Stimulated activated CD4-positive, alpha-beta T cell treated with anti-CD3 and anti-CD28 coated beads, Interleukin-1b, Interleukin-23, amount 100 ng/mL, for 48 hours (primary cell): ENCODE measurements around the gene DDX25.
A peak's percentile ranks its signal among the peaks of the same experiment; 100 is the strongest.
"Not testable (repeated sequence)": the region's sequence is repeated elsewhere in the genome, so short reads cannot be mapped to it uniquely, and the experiment has no call there.

Experiments
- DNase-seq: peaks from one replicate; pipeline ENCODE4 v3.0.0-alpha.2; 2020

The DDX25 gene

DNA sequence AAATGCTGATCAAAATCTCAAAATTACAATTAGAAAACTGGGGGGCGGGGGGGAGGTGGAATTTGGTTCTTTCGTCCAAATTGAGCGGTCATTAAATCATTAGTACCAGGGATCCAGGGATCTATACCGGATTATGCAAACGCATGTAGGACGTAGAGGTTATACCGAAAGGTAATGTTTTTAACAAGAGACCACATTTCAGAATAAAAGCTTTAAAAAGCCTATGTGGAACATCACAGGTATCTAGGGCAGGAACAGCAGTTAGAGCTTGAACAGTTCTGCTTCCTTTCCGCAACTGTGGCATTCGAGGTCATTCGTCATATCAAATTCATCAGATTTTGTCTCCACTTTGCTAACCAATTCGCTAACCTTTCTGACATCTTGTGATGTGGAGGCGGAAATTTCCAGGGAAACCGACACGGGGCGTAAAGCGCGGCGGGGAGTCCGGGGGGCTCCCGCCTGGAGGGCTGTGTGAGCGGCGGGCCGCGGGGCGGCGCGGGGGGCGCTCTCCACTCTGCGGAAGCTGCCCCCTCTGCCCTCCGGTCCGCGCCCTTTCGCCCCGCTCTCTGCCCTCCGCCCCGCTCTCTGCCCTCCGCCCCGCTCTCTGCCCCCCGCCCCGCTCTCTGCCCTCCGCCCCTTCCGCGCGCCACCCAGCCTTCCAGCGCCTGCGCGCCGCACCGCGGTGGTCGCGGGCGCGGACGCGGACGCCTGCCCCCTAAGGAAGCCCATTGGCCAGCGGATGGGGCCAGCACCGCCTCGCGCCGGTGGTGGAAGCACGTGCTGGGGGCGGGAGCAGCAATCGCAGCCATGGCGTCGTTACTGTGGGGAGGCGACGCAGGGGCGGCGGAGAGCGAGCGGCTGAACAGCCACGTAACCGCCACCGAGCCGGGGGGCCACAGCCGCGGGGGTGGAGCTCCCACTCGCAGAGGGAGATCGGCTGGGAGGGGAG is at the start of gene DDX25:
Gene DDX25 (plus strand): TSS at position 798 of the 949 bp plus-strand sequence. CDS start 10 bp downstream, at position 808.
- DNase-seq = no peak

- not testable (repeated sequence) for DNase-seq
These were observed 46.6 kb upstream of the DDX25 start for GRCh38 chr11:125857670-125858069.

GRCh38 chr11:125862786-125863185 is 41.5 kb upstream of the DDX25 start:
- not testable (repeated sequence) for DNase-seq

DNA sequence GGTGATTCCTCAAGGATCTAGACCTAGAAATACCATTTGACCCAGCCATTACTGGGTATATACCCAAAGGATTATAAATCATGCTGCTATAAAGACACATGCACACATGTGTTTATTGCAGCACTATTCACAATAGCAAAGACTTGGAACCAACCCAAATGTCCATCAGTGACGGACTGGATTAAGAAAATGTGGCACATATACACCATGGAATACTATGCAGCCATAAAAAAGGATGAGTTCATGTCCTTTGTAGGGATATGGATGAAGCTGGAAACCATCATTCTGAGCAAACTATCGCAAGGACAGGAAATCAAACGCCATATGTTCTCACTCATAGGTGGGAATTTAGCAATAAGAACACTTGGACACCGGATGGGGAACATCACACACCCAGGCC is 39.0 kb upstream of the DDX25 start:
- not testable (repeated sequence) for DNase-seq

DNA sequence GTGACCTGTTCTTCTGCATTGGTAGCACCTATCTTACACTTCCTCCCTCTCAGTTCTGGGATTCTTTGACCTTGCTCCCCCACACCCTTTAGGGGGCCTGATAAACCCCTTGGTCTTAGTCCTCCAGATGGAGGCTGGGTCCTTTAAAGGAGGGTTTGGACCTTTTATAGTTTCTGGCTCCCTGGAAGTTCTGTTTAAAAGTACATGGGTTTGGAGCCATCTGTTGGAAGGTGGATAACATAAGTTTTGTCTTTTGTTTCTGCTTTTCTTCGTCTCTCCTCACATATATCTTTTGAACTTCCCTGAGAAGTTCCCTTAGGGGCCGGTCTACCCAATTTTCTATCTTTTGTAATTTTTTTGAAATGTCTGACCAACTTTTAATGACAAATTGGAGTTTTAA is 34.8 kb upstream of the DDX25 start:
- DNase-seq = no peak

DNA sequence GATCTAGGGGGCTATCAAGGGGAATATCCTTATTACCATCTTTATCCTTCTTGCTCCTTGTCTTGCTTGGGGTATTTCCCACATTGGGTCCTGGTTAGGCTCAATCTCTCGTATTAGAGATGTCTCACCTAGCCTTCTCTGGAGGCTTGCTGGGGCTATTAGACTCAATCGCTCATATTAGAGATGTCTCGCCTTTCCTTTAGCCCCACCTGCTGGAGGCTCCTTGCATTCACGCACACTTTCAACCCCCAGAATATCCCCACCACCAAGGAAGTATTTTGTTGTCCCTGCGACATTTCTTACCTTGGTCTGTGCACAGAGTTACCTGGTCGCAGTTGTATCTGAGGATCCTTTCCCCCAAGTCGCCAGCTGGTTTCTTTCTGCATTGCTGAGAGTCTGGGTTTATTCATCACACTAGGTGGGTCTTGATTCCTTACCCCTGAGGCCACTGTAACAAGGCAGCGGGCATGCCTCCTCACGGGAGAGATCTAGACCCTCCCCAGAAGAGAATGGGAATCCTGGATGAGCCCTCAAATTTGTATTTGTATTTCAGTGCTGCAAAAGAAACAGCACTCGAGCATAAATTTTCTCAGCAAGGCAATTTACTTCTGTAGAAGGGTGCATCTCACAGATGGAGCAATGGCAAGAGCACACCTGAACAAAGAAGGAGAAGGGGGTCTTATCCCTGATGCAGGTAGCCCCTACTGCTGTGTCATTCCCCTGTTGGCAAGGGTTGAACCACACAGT is 32.7 kb upstream of the DDX25 start:
- peak; percentile 20 for DNase-seq

DNA sequence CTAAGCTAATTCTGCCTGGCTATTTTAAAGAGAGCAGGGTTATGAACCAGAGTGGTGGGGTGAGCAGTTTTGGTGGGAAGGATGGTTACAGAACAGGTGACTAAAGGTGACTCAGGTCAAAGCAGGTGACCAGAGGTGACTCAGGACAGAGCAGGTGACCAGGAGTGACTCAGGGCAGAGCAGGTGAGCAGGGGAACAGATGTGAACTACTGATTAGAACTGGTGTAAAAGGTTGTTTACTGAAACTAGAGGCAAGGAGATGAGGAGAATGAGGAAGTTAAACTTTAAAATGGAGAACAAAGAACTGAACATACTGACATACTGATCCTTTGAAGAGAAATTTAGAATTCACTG is 32.2 kb upstream of the DDX25 start:
- no peak for DNase-seq

DNA sequence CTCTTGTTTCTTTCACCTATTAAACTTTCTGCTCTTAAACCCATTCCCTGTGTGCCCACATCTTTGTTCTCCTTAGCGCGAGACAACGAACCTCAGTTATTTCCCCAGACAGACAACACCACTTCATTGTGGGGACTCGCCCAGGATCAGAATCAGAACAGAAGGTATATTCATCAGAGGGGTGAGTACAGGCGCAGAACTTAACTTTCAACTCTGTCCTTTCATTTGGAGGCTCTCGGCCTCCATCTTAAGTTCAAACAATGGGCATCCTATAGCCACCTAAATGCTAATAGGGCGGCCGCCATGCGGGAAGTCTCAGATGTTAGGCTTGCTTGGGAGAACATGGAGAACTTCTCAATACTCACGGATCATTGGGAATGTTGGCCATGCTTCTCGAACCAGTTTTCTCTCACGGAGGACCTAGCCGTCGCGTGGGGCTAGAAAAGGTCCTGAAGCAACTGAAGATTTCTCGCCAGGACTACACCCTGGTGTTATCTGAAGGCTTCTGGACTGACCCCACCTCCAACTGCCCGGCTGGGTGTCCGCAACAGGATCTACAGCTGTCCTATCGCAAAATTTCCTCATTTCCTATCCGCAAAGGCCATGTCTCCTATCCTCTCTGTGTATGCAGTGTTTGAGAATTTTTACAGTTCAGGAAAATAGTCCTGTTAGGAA is 30.3 kb upstream of the DDX25 start:
- no peak for DNase-seq

DNA sequence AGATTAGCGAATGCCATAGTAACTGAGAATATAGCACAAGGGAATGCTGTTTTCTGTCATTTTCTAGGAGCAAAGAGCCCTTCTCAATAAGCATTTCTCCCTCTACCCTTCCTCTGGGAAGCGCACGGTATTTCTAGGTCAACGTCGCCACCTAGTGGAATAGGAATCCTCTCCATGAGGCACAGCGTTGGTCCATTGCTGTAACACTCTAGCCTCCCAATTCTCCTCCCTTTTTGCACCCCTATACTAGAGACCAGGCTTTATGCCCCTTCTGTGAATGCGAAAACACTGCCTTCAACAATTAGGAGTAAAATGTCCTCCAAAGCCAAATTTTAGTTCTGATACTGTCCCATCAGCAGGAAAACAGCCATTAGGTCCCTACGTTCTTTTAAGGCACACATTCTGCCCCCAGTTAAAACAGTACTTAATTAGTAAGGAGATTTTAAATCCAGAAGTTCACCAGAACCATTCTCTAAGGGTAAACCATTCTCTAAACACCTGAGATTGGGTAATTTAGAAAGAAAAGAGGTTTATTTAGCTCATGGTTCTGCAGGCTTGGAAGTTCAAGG is 29.7 kb upstream of the DDX25 start:
- DNase-seq = peak; percentile 42

DNA sequence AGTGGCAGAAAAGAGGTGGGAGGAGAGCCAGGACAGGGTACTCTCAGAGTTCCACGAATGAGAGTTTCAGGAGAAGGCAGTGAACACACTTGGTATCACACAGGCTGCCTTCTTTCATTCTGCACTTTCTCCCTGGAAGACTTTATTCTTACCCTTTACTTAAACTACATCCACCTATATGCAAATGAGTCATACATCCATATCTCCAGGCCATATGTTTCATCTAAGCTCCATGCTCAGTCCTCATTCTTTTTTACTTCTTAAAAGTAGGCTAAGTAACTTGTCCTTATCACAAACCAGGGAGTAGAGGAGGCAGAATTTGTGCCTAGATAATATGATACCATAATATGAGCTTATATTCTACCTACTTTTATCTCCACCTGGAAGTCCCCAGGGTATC is 23.0 kb upstream of the DDX25 start:
- no peak for DNase-seq

DNA sequence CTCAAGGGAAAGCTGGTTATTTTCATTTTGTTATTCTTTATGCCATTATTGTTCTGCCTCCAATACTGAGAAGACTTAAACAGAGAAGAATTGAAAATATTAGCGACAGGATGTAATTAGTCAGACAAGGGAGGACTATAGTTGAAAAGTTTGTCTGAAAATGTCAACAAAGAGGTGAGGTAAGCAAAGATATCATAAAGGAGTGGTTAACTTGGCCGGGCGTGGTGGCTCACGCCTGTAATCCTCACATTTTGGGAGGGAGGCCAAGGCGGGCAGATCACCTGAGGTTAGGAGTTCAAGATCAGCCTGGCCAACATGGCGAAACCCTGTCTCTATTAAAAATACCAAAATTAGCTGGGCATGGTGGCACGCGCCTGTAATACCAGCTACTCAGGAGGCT is 20.9 kb upstream of the DDX25 start:
- DNase-seq = no peak

DNA sequence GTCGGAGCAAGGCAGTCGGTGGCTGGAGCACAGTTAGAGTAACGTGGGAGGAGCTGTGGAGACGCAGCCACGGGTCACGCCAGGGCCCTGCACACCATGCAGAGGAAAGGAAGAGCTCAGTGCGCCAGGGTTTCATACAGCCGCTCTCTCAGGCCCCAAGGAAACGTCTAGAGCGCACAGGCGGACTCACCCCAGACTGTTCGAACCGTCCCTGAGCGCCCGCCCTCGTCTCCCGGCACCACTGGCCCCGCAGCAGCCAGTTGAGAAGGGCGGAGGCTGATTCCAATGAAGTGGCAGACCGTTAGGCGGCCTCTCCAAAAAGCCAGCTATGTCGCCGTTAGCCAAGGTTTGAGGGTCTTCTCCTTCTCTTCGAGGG is 17.3 kb upstream of the DDX25 start:
- DNase-seq = peak; percentile 42

GRCh38 chr11:125887373-125888324 is 16.7 kb upstream of the DDX25 start, which contains the start of gene HYLS1:
TSS of gene HYLS1 (plus strand) at chr11:125887668. CDS start at chr11:125899369, 11,701 bp downstream.
- peak; percentile 95 for DNase-seq

DNA sequence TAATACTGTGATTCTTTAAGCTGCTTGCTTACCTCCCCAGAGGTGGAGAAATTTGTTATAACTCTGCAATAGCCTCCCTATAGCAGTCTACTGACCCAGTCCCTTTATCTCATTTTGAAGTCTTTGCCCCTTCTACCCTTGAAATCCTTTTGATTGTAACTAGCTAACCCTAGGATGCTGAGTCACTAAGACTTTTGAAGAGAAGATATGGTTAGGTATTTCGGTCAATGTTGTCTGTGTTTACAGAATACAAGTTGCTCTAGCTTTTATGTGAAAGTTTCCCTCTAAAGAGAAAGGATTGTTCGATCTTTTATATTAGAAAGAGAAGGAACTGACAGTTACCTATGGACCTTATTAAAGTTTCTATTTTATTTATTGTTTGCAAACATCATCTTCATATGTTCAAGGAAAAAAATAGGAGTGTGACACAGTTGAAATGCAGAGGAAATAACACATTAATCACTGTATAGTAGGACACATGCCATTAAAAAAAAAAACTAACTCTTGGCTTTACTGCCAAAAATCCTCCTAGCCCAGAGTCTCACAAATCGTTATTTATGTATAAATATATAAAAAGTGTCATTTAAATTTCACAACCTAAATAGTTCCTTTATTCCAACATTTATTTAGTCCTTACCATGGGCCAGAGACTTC is 13.7 kb upstream of the DDX25 start:
- DNase-seq = no peak

GRCh38 chr11:125892071-125892470 is 12.2 kb upstream of the DDX25 start:
- DNase-seq = no peak

GRCh38 chr11:125892994-125893393 is 11.3 kb upstream of the DDX25 start:
- DNase-seq = no peak

- no peak for DNase-seq
These were observed 2.4 kb upstream of the DDX25 start for GRCh38 chr11:125901872-125902271.

GRCh38 chr11:125902277-125902926 is 1.9 kb upstream of the DDX25 start:
- DNase-seq = no peak

DNA sequence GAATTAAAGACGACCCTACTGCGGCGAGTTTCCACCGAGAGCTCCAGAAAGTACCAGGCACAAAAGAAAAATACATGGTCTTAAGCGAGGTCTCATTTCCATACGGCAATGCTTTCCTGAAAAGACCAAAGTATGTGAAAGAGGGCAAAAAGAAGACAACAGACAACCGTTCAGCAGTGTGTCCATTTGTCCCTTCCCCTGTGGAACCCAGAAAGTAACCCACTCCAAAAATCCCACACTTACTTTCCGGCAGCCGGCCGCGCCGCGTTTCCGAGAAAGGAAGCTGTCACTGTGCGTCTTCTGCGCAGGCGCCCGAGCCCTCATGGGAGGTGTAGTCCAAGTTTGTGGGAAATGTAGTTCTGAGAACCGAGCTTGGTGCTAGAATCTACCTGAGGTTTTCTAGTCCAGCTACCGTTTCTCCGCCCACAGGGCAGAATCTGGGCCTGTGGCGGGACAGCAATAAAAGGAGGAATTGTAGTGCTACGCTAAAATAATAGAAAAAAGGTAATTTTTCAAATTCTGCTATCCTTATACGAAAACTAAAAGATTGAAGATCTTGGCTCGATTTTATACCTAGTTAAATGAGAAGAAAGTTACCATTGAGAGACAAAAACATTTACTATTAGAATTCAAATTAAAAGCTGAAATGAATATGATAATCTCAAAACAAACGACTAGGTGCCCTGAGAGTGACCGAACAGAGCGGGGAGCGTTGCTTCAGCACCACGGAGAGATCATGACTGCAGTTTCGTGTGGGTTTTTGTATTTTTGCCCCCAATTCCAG is 1.2 kb upstream of the DDX25 start, which contains the start of gene PUS3:
Gene PUS3 (minus strand): TSS at position 280 of the 784 bp plus-strand sequence. CDS start 6,922 bp downstream, outside the sequence.
- peak; percentile 89 for DNase-seq

GRCh38 chr11:125904678-125905077 is 370 bp downstream of the DDX25 start:
- DNase-seq = no peak
